H9 (cell line): ENCODE measurements around the gene ZNRF3. TPM values are rescaled to one million over a fixed set of nuclear protein-coding genes. Genes with fewer than 3 reads are reported as not detected.

Source experiments
- DNase-seq: peaks from one replicate; pipeline ENCODE4 v3.0.0-alpha.2; 2017
- H2AFZ ChIP-seq: one replicate; pipeline ENCODE4 v1.6.1; 2013; ENCODE audit warnings: mild to moderate bottlenecking, low read length, control low read depth, moderate library complexity
- H2AK5ac ChIP-seq: 2 replicates; pipeline ENCODE4 v1.6.1; 2013; ENCODE audit warnings: low read length, control low read depth, mixed read lengths; ENCODE audit not compliant: insufficient read length
- H2BK120ac ChIP-seq: one replicate; pipeline ENCODE4 v1.6.1; 2013; ENCODE audit warnings: low read depth, mild to moderate bottlenecking, low read length, control low read depth, inconsistent platforms; ENCODE audit not compliant: poor library complexity, severe bottlenecking
- H2BK12ac ChIP-seq: 2 replicates; pipeline ENCODE4 v1.6.1; 2013; ENCODE audit warnings: low read length, control low read depth, mixed read lengths, low read depth; ENCODE audit not compliant: insufficient read length
- H2BK15ac ChIP-seq: 2 replicates; pipeline ENCODE4 v1.6.1; 2013; ENCODE audit warnings: low read depth, low read length, control low read depth
- H2BK20ac ChIP-seq: one replicate; pipeline ENCODE4 v1.6.1; 2013; ENCODE audit warnings: low read depth, mild to moderate bottlenecking, low read length, control low read depth, inconsistent platforms; ENCODE audit not compliant: poor library complexity, severe bottlenecking
- H2BK5ac ChIP-seq: 2 replicates; pipeline ENCODE4 v1.6.1; 2013; ENCODE audit warnings: low read length, control low read depth, mixed read lengths; ENCODE audit not compliant: insufficient read length
- H3K14ac ChIP-seq: 2 replicates; pipeline ENCODE4 v1.6.1; 2013; ENCODE audit warnings: low read length, control low read depth; ENCODE audit not compliant: insufficient read depth
- H3K18ac ChIP-seq: 2 replicates; pipeline ENCODE4 v1.6.1; 2013; ENCODE audit warnings: low read depth, mild to moderate bottlenecking, mixed read lengths, low read length, control low read depth; ENCODE audit not compliant: insufficient read length
- H3K23ac ChIP-seq: 2 replicates; pipeline ENCODE4 v1.6.1; 2013; ENCODE audit warnings: low read length, control low read depth, mixed read lengths, low read depth; ENCODE audit not compliant: insufficient read length
- H3K23me2 ChIP-seq: 2 replicates; pipeline ENCODE4 v1.6.1; 2013; ENCODE audit warnings: low read depth, mild to moderate bottlenecking, mixed read lengths, low read length, control low read depth; ENCODE audit not compliant: insufficient read length, poor library complexity, severe bottlenecking
- H3K27ac ChIP-seq: 2 replicates; pipeline ENCODE4 v1.5.1; 2013; ENCODE audit warnings: low read length, control low read depth, mixed read lengths, low read depth; ENCODE audit not compliant: insufficient read length
- H3K27me3 ChIP-seq: 2 replicates; pipeline ENCODE4 v1.6.1; 2013; ENCODE audit warnings: low read length, control low read depth, inconsistent platforms; ENCODE audit not compliant: insufficient read depth
- H3K4ac ChIP-seq: 2 replicates; pipeline ENCODE4 v1.6.1; 2013; ENCODE audit warnings: low read depth, mild to moderate bottlenecking, control low read depth, inconsistent platforms, low read length, moderate library complexity
- H3K4me1 ChIP-seq: 2 replicates; pipeline ENCODE4 v1.6.1; 2013; ENCODE audit warnings: low read length, control low read depth, inconsistent platforms; ENCODE audit not compliant: insufficient read depth
- H3K4me2 ChIP-seq: 2 replicates; pipeline ENCODE4 v1.6.1; 2013; ENCODE audit warnings: low read length, control low read depth, mixed read lengths; ENCODE audit not compliant: insufficient read length, insufficient read depth
- H3K56ac ChIP-seq: 2 replicates; pipeline ENCODE4 v1.6.1; 2013; ENCODE audit warnings: low read depth, mild to moderate bottlenecking, mixed read lengths, low read length, control low read depth; ENCODE audit not compliant: insufficient read length
- H3K79me1 ChIP-seq: 2 replicates; pipeline ENCODE4 v1.6.1; 2013; ENCODE audit warnings: low read depth, mild to moderate bottlenecking, moderate library complexity, low read length, control low read depth, inconsistent platforms; ENCODE audit not compliant: insufficient read depth, poor library complexity, severe bottlenecking
- H3K79me2 ChIP-seq: 2 replicates; pipeline ENCODE4 v1.6.1; 2013; ENCODE audit warnings: low read length, control low read depth, inconsistent platforms; ENCODE audit not compliant: insufficient read depth
- H3K9ac ChIP-seq: 2 replicates; pipeline ENCODE4 v1.6.1; 2013; ENCODE audit warnings: low read length, control low read depth, mixed read lengths; ENCODE audit not compliant: insufficient read length; ENCODE audit errors: extremely low read depth
- H3K9me3 ChIP-seq: one replicate; pipeline ENCODE4 v1.6.1; 2013; ENCODE audit warnings: low read depth, low read length, inconsistent platforms; ENCODE audit not compliant: control insufficient read depth
- H3T11ph ChIP-seq: one replicate; pipeline ENCODE4 v1.6.1; 2013; ENCODE audit warnings: mild to moderate bottlenecking, low read length, control low read depth, inconsistent platforms
- H4K20me1 ChIP-seq: one replicate; pipeline ENCODE4 v1.6.1; 2013; ENCODE audit not compliant: control insufficient read depth, insufficient read length, insufficient read depth
- H4K5ac ChIP-seq: 2 replicates; pipeline ENCODE4 v1.6.1; 2013; ENCODE audit warnings: low read depth, mild to moderate bottlenecking, mixed read lengths, low read length, control low read depth; ENCODE audit not compliant: insufficient read length
- H4K8ac ChIP-seq: replicated peaks from 2 replicates; pipeline ENCODE4 v1.6.1; 2013; ENCODE audit warnings: low read length, control low read depth, mixed read lengths, low read depth; ENCODE audit not compliant: insufficient read length
- H4K91ac ChIP-seq: 2 replicates; pipeline ENCODE4 v1.6.1; 2013; ENCODE audit warnings: low read depth, mild to moderate bottlenecking, moderate library complexity, mixed read lengths, low read length, control low read depth; ENCODE audit not compliant: insufficient read length
- H3K27ac Mint-ChIP-seq, 3 experiments: 2 replicates in 2 of 3; 3 replicates in 1 of 3; pipeline ENCODE4 v1.8.0; 2020 to 2021; ENCODE audit warnings: mixed read lengths in 3 of 3, mild to moderate bottlenecking in 1 of 3, moderate library complexity in 1 of 3
- H3K27me3 Mint-ChIP-seq: 2 replicates; pipeline ENCODE4 v1.8.0; 2021; ENCODE audit warnings: low read depth, mild to moderate bottlenecking, moderate library complexity, mixed read lengths
- H3K36me3 Mint-ChIP-seq, 3 experiments: 2 replicates in 2 of 3; 3 replicates in 1 of 3; pipeline ENCODE4 v1.8.0; 2020 to 2021; ENCODE audit warnings: low read depth in 3 of 3, mixed read lengths in 3 of 3; ENCODE audit not compliant: insufficient read depth in 1 of 3
- H3K4me1 Mint-ChIP-seq, 2 experiments: 2 replicates each; pipeline ENCODE4 v1.8.0; 2020; ENCODE audit warnings: mixed read lengths in 2 of 2
- H3K4me3 Mint-ChIP-seq, 2 experiments: 2 replicates in 1 of 2; 3 replicates in 1 of 2; pipeline ENCODE4 v1.8.0; 2020 to 2021; ENCODE audit warnings: mild to moderate bottlenecking in 2 of 2, mixed read lengths in 2 of 2, moderate library complexity in 1 of 2
- H3K9me3 Mint-ChIP-seq, 2 experiments: 2 replicates in 1 of 2; 3 replicates in 1 of 2; pipeline ENCODE4 v1.8.0; 2020; ENCODE audit warnings: mild to moderate bottlenecking in 2 of 2, mixed read lengths in 2 of 2, moderate library complexity in 1 of 2
- WGBS: extraction: QIAGEN DNeasy Blood & Tissue Kit; methylation state at CpG from one replicate; pipeline ENCODE4 v1.1.7; 2013; ENCODE audit warnings: missing lambda C conversion rate, low lambda C conversion rate, mixed read lengths; ENCODE audit not compliant: insufficient read length; ENCODE audit errors: extremely low coverage; 5-methylcytosine and 5-hydroxymethylcytosine counted together
- total RNA-seq: library from RNA; stranded (reverse); gene quantifications from 2 replicates; pipeline ENCODE4 v1.2.1, GENCODE V29; 2021
- TF ChIP-seq, protein P1 (sequence below): fragments of 200-600 bp; sonication (generic); conservative IDR thresholded peaks from 3 replicates; pipeline ENCODE4 v1.8.0; 2021; ENCODE audit warnings: antibody characterized with exemption, mild to moderate bottlenecking

Gene ZNRF3
- total RNA-seq, 1 experiment from 2014 or later: 20.6 TPM

DNA sequence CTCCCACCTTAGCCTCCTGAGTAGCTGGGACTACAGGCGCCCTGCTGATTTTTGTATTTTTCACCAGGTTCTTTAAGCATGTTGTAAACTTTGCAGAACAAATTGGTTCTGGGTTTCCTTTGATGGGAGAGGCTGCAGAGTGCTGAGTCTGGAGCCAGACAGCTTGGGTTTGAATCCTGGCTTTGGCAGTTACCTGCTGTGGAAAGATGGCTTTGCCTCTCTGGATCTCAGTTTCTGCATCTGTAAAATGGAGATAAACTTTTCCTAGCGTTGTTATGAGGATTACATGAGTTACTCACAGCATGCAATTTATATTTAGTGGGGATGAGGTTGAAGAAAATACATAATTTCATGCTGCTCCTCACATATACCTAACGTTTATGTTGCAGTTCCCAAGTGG, 19.1 kb downstream of the ZNRF3 start:
- Mint-ChIP-seq H3K27ac (no peak overlapping the region), H3K36me3 (peaks cover 0 to 2% (median 0%) of the 10 kb centered on the region in 3 experiments; a peak in 4 of 7 replicates), H3K9me3 (no peaks in the 10 kb centered on the region), H3K27me3 (no peaks in the 10 kb centered on the region), H3K4me1 (peaks cover 50 to 57% of the 10 kb centered on the region in 2 experiments), H3K4me3 (no peak overlapping the region)
- H2BK15ac ChIP-seq: no peak overlapping the region
- H3K9ac ChIP-seq: no peak overlapping the region
- no peak overlapping the region for H3K18ac ChIP-seq
- no peak overlapping the region for H2AK5ac ChIP-seq
- WGBS: no CpG with 5 or more reads among the region's 3 CpGs
- no peaks in the 10 kb centered on the region for H3K9me3 ChIP-seq
- no peak overlapping the region for H3K4ac ChIP-seq
- TF ChIP-seq, protein P1, sequence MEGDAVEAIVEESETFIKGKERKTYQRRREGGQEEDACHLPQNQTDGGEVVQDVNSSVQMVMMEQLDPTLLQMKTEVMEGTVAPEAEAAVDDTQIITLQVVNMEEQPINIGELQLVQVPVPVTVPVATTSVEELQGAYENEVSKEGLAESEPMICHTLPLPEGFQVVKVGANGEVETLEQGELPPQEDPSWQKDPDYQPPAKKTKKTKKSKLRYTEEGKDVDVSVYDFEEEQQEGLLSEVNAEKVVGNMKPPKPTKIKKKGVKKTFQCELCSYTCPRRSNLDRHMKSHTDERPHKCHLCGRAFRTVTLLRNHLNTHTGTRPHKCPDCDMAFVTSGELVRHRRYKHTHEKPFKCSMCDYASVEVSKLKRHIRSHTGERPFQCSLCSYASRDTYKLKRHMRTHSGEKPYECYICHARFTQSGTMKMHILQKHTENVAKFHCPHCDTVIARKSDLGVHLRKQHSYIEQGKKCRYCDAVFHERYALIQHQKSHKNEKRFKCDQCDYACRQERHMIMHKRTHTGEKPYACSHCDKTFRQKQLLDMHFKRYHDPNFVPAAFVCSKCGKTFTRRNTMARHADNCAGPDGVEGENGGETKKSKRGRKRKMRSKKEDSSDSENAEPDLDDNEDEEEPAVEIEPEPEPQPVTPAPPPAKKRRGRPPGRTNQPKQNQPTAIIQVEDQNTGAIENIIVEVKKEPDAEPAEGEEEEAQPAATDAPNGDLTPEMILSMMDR: no peak
- DNase-seq: no peak
- H3T11ph ChIP-seq: no peak overlapping the region
- H3K27me3 ChIP-seq: no peaks in the 10 kb centered on the region
- H3K79me2 ChIP-seq: peaks cover 47% of the 10 kb centered on the region; the same call in 1 of the 2 replicates
- peaks cover 19% of the 10 kb centered on the region; the same call in 1 of the 2 replicates for H3K4me1 ChIP-seq
- no peak overlapping the region for H4K8ac ChIP-seq
- no peak overlapping the region for H3K23ac ChIP-seq
- no peak overlapping the region for H4K5ac ChIP-seq
- no peak overlapping the region for H2AFZ ChIP-seq
- H3K27ac ChIP-seq: no peak overlapping the region
- H2BK5ac ChIP-seq: no peak overlapping the region
- H4K91ac ChIP-seq: no peak overlapping the region
- H2BK20ac ChIP-seq: no peak overlapping the region
- no peak overlapping the region for H2BK120ac ChIP-seq
- no peak overlapping the region for H3K14ac ChIP-seq
- no peaks in the 10 kb centered on the region for H4K20me1 ChIP-seq
- no peaks in the 10 kb centered on the region for H3K23me2 ChIP-seq
- H3K4me2 ChIP-seq: no peak overlapping the region
- peaks cover 12% of the 10 kb centered on the region for H3K79me1 ChIP-seq
- H2BK12ac ChIP-seq: no peak overlapping the region
- no peak overlapping the region for H3K56ac ChIP-seq
